HG03097 (cell line): ENCODE measurements around the gene SOBP.
A peak's percentile ranks its signal among the peaks of the same experiment; 100 is the strongest.

ENCODE experiments used
- ATAC-seq: cut with Tn5 transposase; IDR thresholded peaks from one replicate; pipeline ENCODE4 v1.9.1; 2021; ENCODE audit not compliant: unreplicated experiment, low FRiP score

Gene SOBP

DNA sequence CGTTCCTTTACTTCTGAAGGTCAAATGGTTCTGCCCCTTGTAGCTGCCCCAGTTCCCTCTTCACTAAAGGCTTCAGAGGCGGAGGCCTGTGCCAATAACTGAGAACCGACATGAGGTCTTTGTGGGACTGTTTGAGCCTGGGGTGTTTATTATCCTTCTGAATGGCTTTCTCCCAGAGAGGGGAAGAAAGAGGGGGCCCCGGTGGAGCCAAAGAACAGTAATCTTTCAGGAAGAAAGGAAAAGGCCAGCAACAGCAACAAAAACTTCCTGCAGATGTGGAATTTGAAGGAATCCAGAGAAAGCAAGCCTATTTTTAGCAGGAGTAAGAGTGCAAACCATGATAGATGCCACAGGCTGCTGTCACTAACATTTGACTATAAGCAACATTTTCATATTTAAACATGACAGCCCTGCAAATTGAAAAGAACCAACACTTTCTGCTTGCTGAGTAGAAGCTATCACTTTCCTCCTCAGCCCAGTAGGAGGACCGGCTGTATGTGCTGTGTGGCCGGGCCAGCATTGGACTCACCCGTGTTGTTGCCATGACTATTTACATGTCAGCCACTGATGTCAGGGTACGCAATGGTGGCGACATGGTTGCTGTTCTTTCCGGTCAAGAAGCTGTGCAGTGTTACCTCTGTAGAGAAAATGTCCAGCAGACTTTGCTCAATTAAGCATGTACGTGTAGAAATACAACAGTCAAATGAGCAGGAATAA lies 121.3 kb downstream of the SOBP start:
- ATAC-seq: no peak

DNA sequence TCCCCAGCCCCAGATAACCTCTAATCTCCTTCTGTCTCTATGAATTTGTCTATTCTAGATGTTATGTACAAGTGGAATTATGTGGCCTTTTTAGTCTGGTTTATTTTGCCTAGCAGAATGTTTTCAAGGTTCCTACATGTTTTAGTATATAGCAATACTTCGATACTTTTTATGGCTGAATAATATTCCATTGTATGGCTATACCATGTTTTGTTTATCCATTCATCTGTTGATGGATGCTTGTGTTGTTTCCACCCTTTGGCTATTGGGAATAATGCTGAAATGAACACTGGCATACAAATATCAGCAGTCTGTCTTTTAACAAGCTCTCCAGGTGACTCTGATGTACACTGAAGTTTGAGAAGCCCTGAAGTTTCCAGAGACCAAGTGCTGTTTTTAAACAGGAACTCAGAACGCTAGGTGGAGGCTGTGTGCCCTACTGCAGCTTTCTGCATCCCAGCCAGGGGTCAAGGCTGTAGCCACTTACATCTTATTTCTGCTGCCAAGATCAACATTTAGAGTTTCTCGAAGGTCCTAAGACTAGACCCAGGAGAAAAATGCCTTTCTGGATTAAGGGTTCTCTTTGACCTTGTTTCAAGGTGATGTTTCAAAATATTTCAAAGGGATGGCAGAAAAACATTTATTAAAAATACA lies 123.0 kb downstream of the SOBP start:
- no peak for ATAC-seq

DNA sequence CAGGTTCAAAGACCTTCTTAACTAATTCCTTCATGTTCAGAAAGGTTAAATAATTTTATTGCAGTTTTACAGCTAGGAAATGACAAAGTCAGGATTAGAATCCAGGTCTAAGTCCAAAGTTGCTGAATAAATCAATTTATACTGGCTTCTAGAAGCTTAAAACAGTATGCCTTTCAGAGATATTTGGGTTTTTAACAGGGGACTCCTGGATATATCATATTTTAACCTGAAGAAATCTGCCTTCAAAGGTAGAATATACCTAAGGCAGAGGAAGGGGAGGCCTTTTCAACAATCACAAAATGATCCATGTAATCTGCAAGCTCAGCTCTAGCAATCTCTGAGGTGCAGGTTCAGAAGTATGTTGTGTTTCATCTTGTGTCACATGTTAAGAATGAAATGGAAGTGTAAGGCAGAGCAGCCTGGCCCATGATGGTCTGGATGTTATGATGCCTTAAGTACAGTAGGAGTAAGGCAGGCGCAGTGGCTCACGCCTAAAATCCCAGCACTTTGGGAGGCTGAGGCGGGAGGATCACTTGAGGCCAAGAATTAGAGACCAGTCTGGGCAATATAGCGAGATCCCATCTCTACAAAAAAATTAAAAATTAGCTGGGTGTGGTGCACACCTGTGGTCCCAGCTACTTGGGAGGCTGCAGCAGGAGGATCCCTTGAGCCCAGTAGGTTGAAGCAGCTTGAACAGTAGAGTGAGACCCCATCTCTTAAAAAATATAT lies 123.9 kb downstream of the SOBP start:
- no peak for ATAC-seq

DNA sequence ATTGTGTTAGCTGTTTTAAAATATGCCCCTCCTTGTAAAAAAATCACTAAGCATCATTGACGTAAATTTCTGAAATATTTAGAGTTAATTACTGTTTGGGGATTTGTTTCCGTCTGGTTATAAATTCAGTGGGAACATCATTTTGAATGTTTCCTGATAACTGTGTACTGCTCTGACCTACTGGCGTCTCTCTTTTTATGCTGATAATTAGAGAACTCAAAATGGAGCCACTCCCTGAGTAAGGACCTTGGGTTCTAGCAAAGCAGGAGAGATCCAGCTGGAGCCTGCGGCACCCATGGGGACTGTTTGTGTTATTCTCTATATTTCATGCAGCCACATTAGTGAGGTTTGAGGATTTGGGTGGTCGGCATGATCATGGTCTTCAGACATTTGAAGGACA lies 124.9 kb downstream of the SOBP start:
- no peak for ATAC-seq

DNA sequence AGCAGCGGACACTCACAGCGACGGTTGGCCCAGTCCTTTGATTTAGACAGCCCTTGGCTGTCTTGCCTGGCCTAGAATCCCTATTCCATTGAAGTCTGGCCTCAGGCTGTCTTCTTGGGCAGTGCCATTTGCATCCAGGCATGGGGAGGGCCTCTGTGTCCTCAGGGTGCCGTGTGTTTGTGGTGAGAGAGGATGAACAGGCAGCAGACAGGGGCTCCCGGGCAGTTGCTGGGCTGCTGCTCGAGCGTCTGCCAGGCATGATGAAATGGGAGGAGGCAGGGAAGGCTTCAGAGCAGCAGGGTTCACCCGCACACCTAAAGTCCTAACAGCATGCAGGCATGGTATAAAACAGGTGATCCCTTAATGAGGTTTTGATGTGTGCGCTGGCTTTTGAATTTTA lies 126.9 kb downstream of the SOBP start:
- no peak for ATAC-seq

DNA sequence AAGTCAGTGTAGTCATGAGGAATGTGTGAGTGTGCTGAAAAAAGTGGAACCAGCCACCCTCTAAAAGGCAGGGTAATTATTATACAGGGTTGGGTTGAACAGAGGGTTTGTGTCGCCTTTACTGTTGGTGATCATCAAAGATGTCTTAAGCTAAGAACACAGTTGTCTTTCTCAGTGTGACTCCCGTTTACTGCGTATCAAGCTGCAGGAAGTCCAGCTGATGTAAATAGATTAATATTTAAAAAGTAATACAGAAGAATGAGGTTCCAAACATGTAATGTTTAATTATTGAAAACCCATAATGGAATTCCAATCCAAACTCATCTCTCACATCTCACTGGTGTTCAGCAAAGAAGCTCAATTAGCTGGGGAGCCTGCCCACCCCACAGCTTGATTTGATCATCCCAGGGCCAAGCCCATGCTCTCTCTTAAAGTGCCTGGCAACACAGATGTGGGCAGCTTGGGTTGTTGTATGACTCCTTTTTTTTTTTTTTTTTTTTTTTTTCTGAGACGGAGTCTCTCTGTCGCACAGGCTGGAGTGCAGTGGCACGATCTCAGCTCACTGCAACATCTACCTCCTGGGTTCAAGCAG lies 127.5 kb downstream of the SOBP start:
- no peak for ATAC-seq

DNA sequence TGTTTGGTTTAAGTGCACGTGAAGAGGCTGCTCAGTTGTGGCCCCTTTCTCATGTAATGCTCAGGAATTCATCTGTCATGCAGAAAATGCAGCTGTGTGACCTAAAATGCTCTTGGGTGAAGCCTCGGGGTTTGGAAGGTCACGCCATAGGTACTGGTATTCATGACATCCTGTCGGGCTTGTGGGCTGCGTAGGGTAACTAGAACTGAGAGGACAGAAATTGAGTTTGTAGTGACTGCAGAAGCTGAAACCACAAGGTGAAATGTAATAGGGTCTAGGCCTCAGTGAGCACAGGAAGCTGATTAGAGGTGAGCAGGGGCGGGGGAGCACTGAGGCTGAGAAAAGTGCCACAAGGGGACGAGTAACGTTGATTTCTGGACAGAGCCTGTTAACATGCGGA lies 128.8 kb downstream of the SOBP start:
- ATAC-seq: peak; percentile 97

DNA sequence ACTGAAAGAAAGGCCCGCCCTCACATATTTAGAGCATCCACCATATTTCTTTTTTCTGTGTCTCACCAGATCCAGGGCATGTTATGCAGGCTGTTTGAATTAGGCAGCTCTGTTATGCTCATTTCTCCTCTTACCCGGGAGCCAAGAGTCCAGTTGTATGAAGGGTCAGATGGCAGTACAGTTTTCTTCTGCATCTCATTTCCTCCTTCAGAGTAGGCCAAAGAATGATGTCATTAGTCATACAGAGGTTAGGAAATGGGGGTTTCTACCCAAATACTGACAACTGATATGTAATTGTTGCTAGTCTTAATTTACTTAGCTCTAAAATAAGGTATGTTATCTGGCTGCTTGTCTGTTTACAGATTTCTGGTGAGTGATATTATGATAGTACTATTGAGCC lies 130.8 kb downstream of the SOBP start:
- ATAC-seq: no peak

DNA sequence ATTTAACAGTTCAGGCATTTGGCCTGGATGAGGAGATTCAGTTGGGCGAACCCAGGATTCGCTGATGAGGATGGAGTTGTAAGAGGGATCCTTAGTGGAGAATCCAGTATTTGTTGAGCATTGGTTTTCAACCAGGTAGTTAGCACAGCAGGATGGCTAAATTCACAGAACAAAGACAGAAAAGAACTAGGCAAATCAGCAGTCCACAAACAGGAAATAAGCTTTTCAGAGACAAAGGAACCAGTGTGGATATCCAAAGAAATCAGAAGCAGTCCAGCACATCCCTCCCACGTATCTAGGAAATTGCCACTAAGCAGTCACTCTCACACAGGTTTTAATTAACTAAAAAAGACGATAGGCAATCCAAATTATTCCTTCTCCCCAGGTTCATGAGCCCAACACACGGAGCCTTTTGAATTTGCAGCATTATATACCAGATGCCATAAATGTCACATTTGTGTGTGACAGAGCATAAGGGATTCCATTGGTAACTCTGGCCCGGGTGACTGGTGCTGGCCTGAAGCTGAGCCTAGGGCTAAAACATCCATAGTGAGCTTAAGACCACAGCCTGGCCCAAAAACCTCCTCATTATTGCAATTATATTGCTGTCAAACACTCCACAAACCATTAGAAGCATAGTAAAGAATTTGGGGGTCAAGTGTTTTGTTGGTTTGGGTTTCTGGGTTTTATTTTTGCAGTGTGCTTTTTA lies 131.5 kb downstream of the SOBP start:
- ATAC-seq: no peak

DNA sequence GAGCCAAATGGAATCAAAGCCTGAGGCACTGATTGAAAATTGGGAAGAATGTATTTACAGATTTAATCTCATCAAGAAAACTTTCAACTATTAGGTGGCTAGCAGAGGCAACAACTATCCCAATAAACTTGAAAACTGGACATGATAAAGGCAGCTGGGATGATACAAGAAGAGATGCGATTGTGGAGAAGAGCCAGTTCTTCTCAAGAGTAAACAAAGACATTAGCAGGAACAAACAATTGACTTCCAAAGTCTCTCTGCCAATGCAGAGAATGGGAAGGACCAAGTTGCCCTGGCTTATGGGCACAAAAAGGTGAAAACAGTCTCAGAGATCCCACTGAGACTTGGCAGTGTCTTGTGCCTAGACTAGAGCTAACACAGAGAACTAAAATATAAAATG lies 132.4 kb downstream of the SOBP start:
- no peak for ATAC-seq

DNA sequence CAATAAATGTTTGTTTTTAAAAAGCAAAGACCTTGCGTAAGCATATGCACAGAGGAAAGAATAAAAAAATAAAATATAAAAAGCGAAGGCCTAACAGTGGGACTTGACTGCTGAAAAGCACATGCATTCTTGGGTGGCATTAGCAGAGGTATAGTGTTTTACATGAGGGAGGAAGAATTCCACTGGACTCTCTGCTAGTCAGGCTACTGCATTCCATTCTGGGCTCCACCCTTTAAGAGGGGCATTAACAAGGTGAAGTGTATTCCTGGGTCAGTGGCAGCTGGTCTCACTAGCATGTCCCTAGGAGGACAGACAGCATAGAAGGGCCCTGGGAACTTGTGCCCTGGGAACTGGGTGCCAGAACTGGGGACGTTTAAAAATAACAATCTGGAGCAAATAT lies 134.1 kb downstream of the SOBP start:
- no peak for ATAC-seq

DNA sequence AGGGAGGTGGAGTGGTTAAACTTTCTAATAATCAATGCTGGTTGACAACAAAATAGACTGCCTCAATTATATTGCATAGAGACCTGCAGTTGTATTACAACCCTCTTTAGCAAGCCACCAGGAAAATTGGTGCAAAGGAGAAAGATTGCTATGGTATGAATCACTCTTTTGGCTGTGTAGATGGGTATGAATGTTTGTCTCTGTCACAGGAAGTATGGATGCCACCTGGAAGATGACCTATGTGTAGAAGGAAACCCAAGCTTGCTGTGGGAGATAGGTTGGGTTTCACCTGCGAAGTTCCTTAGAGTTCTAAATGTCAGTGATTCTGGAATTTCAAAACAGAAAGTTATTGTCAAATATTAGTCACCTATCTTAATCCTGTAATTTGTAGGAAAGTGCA lies 134.6 kb downstream of the SOBP start:
- ATAC-seq: no peak

DNA sequence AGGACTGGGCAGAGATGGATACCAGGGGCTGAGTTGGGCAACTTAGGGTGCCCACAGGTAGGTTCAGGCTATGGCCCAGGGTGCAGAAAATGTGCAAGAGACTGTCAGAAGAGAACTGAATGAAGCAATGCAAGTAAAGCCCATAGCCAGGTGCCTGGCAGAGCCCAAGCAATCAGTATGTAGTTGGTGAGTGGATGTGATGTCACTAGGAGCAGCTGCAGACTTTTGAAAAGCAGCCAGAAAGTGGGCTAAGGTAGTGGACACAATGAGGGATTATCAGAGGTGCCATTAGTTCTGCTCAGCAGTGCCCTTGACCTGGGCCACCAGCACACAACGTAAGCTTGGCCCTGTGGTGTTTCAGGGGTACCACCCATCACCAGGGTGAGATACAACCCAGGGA lies 135.3 kb downstream of the SOBP start:
- no peak for ATAC-seq

DNA sequence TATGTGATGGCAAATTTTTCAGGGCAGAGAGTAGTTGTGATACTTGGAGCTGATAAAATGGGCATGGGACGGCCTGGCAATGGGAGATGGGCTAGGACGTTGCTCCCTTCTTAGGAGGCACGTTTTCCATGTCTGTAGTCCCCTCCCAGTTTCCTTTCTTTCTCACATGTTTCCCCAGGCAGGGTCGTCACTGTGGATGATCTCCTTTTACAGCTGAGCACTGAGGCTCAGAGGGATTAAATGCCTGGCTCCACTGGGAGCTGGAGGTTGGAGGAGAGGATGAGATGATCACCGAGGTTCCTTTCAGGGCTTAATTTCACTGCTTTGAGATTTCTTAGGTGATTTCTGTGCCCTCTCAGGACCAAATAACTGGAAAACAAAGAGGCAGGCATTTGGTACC lies 136.7 kb downstream of the SOBP start:
- ATAC-seq: no peak

DNA sequence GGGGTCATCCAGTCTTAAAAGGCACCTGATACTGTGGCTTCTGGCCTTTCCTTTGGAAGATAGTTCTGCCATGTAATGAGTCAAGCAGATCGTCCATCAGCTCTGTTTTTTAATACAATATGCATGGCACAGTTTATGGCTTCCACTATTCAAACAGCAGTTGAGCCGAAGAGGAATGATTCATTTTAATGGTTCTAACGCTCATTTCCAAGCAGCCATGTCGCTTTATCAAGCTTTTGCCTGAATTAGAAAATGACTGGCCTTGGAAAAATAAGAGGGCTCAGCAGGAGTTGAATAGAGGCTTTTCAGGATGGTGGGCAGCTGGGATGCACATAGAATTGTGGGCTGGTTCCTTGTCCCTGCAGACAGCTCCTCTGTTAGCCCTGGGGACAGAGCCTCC lies 138.1 kb downstream of the SOBP start:
- ATAC-seq: no peak

DNA sequence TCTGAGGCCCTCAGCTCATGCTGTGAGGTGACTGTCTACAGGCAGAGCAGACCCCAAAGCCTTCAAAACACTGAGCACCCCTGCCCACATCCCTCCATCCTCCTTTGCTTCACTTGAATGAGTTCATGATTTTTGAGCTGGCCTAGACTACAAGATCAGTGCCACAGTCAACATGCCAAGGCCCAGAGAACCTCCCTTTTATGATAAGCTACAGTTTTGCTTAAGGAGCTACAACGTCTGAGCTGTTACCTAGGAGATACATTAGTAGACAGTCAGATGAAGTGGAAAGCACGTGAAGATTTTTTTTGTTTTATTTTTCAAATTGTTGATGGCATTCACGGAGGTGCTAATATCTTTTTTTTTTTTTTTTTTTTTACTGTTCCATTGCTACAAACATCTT lies 139.0 kb downstream of the SOBP start:
- ATAC-seq: no peak

DNA sequence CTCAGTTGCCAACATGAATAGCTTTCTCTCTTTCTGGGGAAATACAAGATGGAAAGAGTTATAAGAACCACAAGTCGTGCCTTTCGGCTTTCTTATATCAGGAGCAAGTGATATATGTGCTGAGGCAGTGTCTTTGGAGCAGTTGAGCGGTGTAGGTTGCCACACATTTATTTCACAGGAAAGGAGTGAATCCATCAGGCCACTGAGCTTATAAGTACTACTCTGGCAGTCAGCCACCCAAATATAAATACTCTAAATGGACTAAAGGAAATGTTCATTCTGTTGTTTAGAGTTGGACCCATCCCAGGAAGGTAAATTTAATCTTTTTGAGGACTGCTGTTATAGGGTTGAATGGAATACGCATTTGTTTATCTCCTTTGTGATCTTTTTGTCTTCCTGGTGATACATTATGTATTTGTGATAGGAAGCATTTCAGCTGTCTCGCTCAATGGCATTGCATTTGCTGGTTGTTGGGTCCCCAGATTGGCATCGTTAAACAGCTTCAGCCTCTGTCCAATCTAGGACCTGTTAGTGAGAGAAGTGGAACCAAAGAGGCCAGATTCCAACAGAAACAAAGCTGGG lies 139.7 kb downstream of the SOBP start:
- no peak for ATAC-seq

DNA sequence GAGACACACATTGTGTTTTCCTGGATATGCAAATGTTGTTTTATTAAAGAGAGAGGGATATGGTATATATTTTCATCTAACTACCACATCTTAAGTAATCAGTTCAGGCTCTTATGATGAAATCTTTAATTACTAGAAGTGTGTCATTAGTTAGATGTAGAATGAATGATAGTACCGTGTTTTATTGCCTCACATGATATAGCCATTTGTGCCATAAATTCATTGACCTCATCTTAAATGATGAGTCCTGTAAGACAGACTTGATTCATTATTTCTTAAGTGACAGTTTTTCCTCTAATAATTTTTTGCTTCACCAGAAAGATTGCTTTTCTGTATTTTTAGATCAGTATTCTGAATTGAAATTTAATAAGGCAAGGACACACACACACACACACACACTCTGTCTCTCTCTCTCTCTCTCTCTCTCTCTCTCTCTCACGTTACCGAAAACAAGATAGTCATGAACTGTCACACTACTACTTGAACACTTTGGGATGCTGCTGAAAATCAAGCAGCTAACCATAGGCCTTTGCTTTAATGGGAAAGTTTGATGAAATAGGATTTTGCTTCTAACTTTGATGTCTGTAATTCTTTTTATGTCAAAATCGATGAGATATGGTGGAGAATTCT lies 140.5 kb downstream of the SOBP start:
- no peak for ATAC-seq

DNA sequence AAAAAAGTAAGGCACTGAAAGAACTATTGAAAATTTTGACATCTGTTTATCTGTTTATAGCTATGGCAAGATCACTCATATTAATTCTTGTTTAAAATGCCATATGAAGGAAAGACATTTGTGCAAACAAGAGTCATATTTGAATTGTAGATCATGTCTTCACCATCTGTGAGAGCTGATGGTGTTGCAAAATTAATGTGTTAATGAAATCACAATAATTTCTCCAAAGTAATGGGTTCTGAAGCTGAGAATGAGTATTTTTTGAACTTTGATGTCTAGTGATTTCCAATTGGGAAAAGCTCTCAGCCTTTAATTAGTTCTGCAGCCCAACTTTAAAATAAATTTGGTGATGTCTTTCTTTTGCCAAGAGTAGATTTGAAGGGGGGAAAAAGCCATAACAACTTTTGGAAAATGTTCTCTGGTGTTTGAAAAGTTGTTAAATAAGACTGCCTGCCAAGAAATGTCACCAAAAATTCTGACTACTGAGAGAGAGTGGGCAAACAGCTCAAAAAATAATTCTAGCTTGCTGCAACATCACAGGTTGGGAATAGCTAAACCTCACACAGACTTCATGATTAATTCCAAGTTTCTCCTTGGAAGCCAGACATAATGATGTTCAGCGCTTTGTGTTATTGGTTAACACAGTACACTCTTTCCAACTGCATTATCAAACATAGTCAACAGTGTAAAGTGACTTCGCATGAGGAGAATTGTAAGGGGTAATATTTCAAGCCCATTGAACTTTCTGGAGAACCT lies 142.6 kb downstream of the SOBP start:
- ATAC-seq: no peak
